Parathyroid adenoma (tissue), 2 donors: ENCODE data around the gene LGI2.

Experiments
- H2AFZ ChIP-seq: fragments of 300-600 bp; sonication (generic); one replicate; pipeline ENCODE4 v1.7.0; 2017; ENCODE audit warnings: antibody characterized with exemption, mild to moderate bottlenecking
- H3K27ac ChIP-seq: fragments of 300-600 bp; sonication (generic); one replicate; pipeline ENCODE4 v1.7.0; 2017
- H3K27me3 ChIP-seq: fragments of 300-600 bp; sonication (generic); one replicate; pipeline ENCODE4 v1.7.0; 2017; ENCODE audit warnings: low read length; ENCODE audit not compliant: control insufficient read depth, insufficient read depth
- H3K36me3 ChIP-seq: fragments of 300-600 bp; sonication (generic); one replicate; pipeline ENCODE4 v1.7.0; 2017; ENCODE audit warnings: low read length; ENCODE audit not compliant: control insufficient read depth, insufficient read depth
- H3K4me1 ChIP-seq: fragments of 300-600 bp; sonication (generic); one replicate; pipeline ENCODE4 v1.7.0; 2017; ENCODE audit warnings: control low read depth
- H3K4me2 ChIP-seq: fragments of 300-600 bp; sonication (generic); one replicate; pipeline ENCODE4 v1.7.0; 2017; ENCODE audit warnings: low read length
- H3K4me3 ChIP-seq: fragments of 300-600 bp; sonication (generic); one replicate; pipeline ENCODE4 v1.7.0; 2017; ENCODE audit warnings: low read depth, low read length
- H3K79me2 ChIP-seq: fragments of 300-600 bp; sonication (generic); one replicate; pipeline ENCODE4 v1.7.0; 2017; ENCODE audit warnings: control low read depth
- H3K9ac ChIP-seq: fragments of 300-600 bp; sonication (generic); one replicate; pipeline ENCODE4 v1.7.0; 2017; ENCODE audit warnings: mild to moderate bottlenecking
- H3K9me3 ChIP-seq: fragments of 300-600 bp; sonication (generic); one replicate; pipeline ENCODE4 v1.7.0; 2017; ENCODE audit warnings: low read length; ENCODE audit not compliant: control insufficient read depth
- CTCF ChIP-seq: fragments of 300-600 bp; sonication (generic); IDR thresholded peaks from one replicate; pipeline ENCODE4 v1.7.0; 2017; ENCODE audit warnings: antibody characterized with exemption, mild to moderate bottlenecking
- donor health status: primary hyperparathyroidism.

The LGI2 gene

GRCh38 chr4:24979554-24979953 is 51.2 kb downstream of the LGI2 start:
- Histone ChIP-seq H3K36me3 (no peaks in the 10 kb centered on the region), H3K27me3 (no peaks in the 10 kb centered on the region), H2AFZ (peak overlapping the region; percentile 66), H3K9me3 (no peaks in the 10 kb centered on the region), H3K4me3 (no peak overlapping the region), H3K4me2 (no peak overlapping the region), H3K4me1 (peaks cover 3% of the 10 kb centered on the region), H3K27ac (peak overlapping the region; percentile 83), H3K9ac (no peak overlapping the region), H3K79me2 (no peaks in the 10 kb centered on the region)
- no peak for TF ChIP-seq CTCF

GRCh38 chr4:24978291-24979075 is 52.3 kb downstream of the LGI2 start:
- Histone ChIP-seq H3K36me3 (no peaks in the 10 kb centered on the region), H3K79me2 (no peaks in the 10 kb centered on the region), H3K27ac (peak overlapping the region; percentile 78), H3K4me2 (no peak overlapping the region), H3K4me1 (peaks cover 3% of the 10 kb centered on the region), H3K9me3 (no peaks in the 10 kb centered on the region), H3K4me3 (no peak overlapping the region), H2AFZ (no peak overlapping the region), H3K27me3 (no peaks in the 10 kb centered on the region), H3K9ac (no peak overlapping the region)
- TF ChIP-seq CTCF = no peak

GRCh38 chr4:24975510-24975909 is 55.2 kb downstream of the LGI2 start:
- Histone ChIP-seq H3K36me3 (no peaks in the 10 kb centered on the region), H3K27ac (no peak overlapping the region), H3K27me3 (no peaks in the 10 kb centered on the region), H3K9ac (no peak overlapping the region), H3K4me2 (no peak overlapping the region), H3K79me2 (no peaks in the 10 kb centered on the region), H3K9me3 (no peaks in the 10 kb centered on the region), H3K4me1 (peaks cover 2% of the 10 kb centered on the region), H3K4me3 (no peak overlapping the region), H2AFZ (no peak overlapping the region)
- no peak for TF ChIP-seq CTCF

GRCh38 chr4:24973747-24974601 is 56.8 kb downstream of the LGI2 start:
- Histone ChIP-seq H3K4me3 (no peak overlapping the region), H3K79me2 (no peaks in the 10 kb centered on the region), H3K4me1 (no peaks in the 10 kb centered on the region), H3K27me3 (no peaks in the 10 kb centered on the region), H3K9me3 (no peaks in the 10 kb centered on the region), H2AFZ (no peak overlapping the region), H3K27ac (no peak overlapping the region), H3K36me3 (no peaks in the 10 kb centered on the region), H3K4me2 (no peak overlapping the region), H3K9ac (no peak overlapping the region)
- TF ChIP-seq CTCF = no peak
